WTC11 (cell line): ENCODE measurements around the gene ITPR2. TPM values are rescaled to one million over a fixed set of nuclear protein-coding genes. Genes with fewer than 3 reads are reported as not detected.

Experiments used
- ATAC-seq: fragments of 200-7000 bp; cut with Tn5 transposase; 2 replicates; pipeline ENCODE4 v1.10.0; 2021; ENCODE audit warnings: mild to moderate bottlenecking, moderate library complexity
- CTCF ChIA-PET: fragments of 300-600 bp; sonication (Branson Sonifier 250); formaldehyde crosslinking; loops from one replicate; lab custom pipeline; 2021; ENCODE audit warnings: antibody characterized with exemption; lab: Charles Lee
- POLR2A ChIA-PET: fragments of 350-600 bp; sonication (Branson Sonifier 250); formaldehyde crosslinking; loops from one replicate; lab custom pipeline; 2021; ENCODE audit warnings: antibody characterized with exemption; lab: Charles Lee
- DNase-seq: peaks from one replicate; pipeline ENCODE4 v3.0.0; 2021; ENCODE audit warnings: low spot score
- H3K27ac Mint-ChIP-seq: 2 replicates; pipeline ENCODE4 v1.8.0; 2021; ENCODE audit warnings: mixed read lengths
- H3K27me3 Mint-ChIP-seq: 2 replicates; pipeline ENCODE4 v1.8.0; 2021; ENCODE audit warnings: low read depth, mild to moderate bottlenecking, moderate library complexity, mixed read lengths
- H3K36me3 Mint-ChIP-seq: 2 replicates; pipeline ENCODE4 v1.8.0; 2021; ENCODE audit warnings: mixed read lengths
- H3K4me1 Mint-ChIP-seq: 2 replicates; pipeline ENCODE4 v1.8.0; 2022; ENCODE audit warnings: mixed read lengths
- H3K4me3 Mint-ChIP-seq: 2 replicates; pipeline ENCODE4 v1.8.0; 2021; ENCODE audit warnings: mild to moderate bottlenecking, moderate library complexity, mixed read lengths
- H3K9me3 Mint-ChIP-seq: 2 replicates; pipeline ENCODE4 v1.8.0; 2021; ENCODE audit warnings: mixed read lengths
- EMX1 ChIP-seq: fragments of 250-450 bp; sonication (Bioruptor Pico); IDR thresholded peaks from 2 replicates; pipeline ENCODE4 v1.8.0; 2021; ENCODE audit warnings: mild to moderate bottlenecking
- JAZF1 ChIP-seq: fragments of 250-450 bp; sonication (Bioruptor Pico); IDR thresholded peaks from 2 replicates; pipeline ENCODE4 v1.9.0; 2021; ENCODE audit warnings: moderate library complexity, mild to moderate bottlenecking, inconsistent platforms
- MXD4 ChIP-seq: fragments of 250-450 bp; sonication (Bioruptor Pico); IDR thresholded peaks from 2 replicates; pipeline ENCODE4 v1.8.0; 2021; ENCODE audit warnings: mild to moderate bottlenecking, moderate library complexity, borderline replicate concordance
- NR2C2 ChIP-seq: sonication (generic); formaldehyde crosslinking; IDR thresholded peaks from 2 replicates; pipeline ENCODE4 v1.8.0; 2022; ENCODE audit warnings: mild to moderate bottlenecking, missing genetic modification reagents
- RELA ChIP-seq: sonication (generic); formaldehyde crosslinking; IDR thresholded peaks from 2 replicates; pipeline ENCODE4 v1.8.1; 2022; ENCODE audit warnings: missing genetic modification reagents, mild to moderate bottlenecking, borderline replicate concordance
- TCF7 ChIP-seq: sonication (generic); formaldehyde crosslinking; IDR thresholded peaks from 2 replicates; pipeline ENCODE4 v1.8.0; 2022; ENCODE audit warnings: mild to moderate bottlenecking, low read depth, missing genetic modification reagents, moderate library complexity
- ZNF121 ChIP-seq: sonication (generic); formaldehyde crosslinking; IDR thresholded peaks from 2 replicates; pipeline ENCODE4 v1.8.0; 2023; ENCODE audit warnings: missing genetic modification reagents
- ZNF263 ChIP-seq: sonication (generic); formaldehyde crosslinking; IDR thresholded peaks from 2 replicates; pipeline ENCODE4 v1.8.1; 2022; ENCODE audit warnings: low read depth, mild to moderate bottlenecking, moderate library complexity, missing genetic modification reagents
- ZNF416 ChIP-seq: fragments of 250-450 bp; sonication (Bioruptor Pico); IDR thresholded peaks from 2 replicates; pipeline ENCODE4 v1.9.0; 2021; ENCODE audit warnings: mild to moderate bottlenecking, inconsistent platforms
- total RNA-seq: library from RNA; stranded (reverse); gene quantifications from 3 replicates; pipeline ENCODE4 v1.2.3, GENCODE V29; 2021
- TF ChIP-seq, protein P1 (sequence below): sonication (generic); formaldehyde crosslinking; IDR thresholded peaks from 2 replicates; pipeline ENCODE4 v1.8.1; 2023; ENCODE audit warnings: mild to moderate bottlenecking, missing genetic modification reagents
- TF ChIP-seq, protein P2 (sequence below): sonication (generic); formaldehyde crosslinking; IDR thresholded peaks from 2 replicates; pipeline ENCODE4 v1.8.0; 2022; ENCODE audit warnings: mild to moderate bottlenecking, missing genetic modification reagents
- TF ChIP-seq, protein P3 (sequence below): fragments of 200-600 bp; IDR thresholded peaks from 2 replicates; pipeline ENCODE4 v1.8.0; 2022; ENCODE audit warnings: antibody characterized with exemption
- TF ChIP-seq, protein P4 (sequence below): fragments of 250-450 bp; sonication (Bioruptor Pico); IDR thresholded peaks from 2 replicates; pipeline ENCODE4 v1.9.0; 2021; ENCODE audit warnings: moderate library complexity, mild to moderate bottlenecking, inconsistent platforms, borderline replicate concordance

Gene ITPR2
- total RNA-seq, 1 experiment from 2014 or later = 50.7 TPM

DNA sequence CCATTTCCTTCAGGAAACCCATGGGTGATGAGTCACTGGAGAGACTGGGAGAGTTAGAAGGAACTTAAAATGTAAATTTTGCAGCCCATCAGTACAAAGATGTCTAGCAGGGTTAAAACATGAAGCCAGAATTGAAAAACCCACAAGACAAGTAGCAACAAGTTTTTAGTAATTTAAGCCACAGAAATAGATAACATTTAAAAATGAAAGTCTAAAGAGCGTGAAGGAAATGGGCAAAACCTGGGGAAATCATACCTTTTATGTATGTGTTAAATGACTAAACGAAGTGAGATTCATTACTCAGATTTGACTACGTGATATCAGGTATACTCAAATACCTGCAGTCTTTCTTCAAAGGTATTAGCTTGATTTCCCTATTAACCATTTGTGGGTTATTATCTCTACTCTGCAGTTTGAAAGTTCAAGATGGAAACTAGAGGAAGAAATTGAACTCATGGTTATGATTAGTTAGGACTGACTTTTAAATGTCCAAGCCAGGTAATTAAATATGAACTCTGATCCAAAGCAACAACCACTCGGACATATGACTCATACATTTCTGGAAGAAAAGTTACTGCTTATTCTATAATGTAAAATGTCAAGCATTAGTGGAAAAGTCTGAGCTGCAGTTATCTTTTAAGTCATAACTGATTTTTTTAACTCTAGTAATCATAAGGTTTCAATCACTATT, 84.1 kb downstream of the ITPR2 start (continued):
- TF ChIP-seq, protein P1, sequence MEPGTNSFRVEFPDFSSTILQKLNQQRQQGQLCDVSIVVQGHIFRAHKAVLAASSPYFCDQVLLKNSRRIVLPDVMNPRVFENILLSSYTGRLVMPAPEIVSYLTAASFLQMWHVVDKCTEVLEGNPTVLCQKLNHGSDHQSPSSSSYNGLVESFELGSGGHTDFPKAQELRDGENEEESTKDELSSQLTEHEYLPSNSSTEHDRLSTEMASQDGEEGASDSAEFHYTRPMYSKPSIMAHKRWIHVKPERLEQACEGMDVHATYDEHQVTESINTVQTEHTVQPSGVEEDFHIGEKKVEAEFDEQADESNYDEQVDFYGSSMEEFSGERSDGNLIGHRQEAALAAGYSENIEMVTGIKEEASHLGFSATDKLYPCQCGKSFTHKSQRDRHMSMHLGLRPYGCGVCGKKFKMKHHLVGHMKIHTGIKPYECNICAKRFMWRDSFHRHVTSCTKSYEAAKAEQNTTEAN (CRISPR knock-in tag) = no peak
- TF ChIP-seq JAZF1 (CRISPR knock-in tag) (no peak), ZNF416 (CRISPR knock-in tag) (no peak), MXD4 (CRISPR knock-in tag) (no peak), ZNF263 (CRISPR knock-in tag) (no peak)

DNA sequence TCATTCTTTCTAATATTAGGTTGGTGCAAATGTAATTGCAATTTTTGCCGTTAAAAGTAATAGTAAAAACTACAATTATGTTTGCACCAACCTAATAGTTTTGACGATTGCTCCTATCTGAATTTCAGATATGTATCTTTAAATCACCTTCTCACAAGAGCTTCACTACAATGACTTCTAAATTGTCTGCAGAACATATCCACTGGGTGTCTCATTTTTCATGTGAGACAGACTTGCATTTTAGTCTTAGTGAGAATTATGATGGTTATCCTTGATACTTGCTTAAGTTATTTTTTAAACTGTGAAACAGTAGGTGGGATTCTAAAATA, 84.6 kb downstream of the ITPR2 start:
- Mint-ChIP-seq H3K4me3 (no peak overlapping the region), H3K4me1 (peaks cover 38% of the 10 kb centered on the region), H3K27me3 (no peaks in the 10 kb centered on the region), H3K36me3 (peaks cover 6% of the 10 kb centered on the region), H3K9me3 (peaks cover 12% of the 10 kb centered on the region), H3K27ac (peak overlapping the region; percentile 24; the same call in 1 of the 2 replicates)
- ATAC-seq (no peak), DNase-seq (no peak)
- TF ChIP-seq, protein P1 (CRISPR knock-in tag) = no peak
- ChIA-PET CTCF (interaction anchor here (0.6 kb wide), 1 partner anchor 1565 kb away, joined by 3 read pairs; no protein-coding TSS in a partner anchor), POLR2A (no interaction called here)

DNA sequence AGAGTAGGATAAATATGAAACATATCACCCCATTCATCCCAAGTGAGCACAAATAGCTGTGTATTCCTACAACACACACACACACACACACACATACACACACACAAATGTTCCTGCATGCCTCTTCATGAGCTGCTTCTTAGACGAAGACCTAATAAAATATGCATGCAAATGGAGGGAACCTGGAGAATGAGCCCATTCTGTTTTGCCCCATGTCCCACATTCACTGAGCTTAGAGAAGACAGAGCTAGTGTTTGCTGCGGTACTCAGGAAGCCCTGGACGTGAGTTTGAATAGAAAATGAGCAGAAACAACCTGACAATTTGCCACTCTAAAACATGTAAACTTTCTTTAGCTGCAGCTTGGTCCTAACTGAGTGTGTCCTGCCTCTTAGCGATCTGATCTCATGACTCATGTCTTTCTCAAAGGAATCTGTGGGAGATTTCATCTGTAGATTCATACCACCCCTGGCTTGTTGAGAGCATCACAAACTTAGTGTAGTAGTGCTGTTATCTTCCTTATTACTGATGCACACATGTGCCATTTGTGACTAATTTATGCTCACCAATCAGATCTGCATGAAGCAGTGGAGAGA, 86.8 kb downstream of the ITPR2 start:
- Mint-ChIP-seq H3K27me3 (no peaks in the 10 kb centered on the region), H3K27ac (peak overlapping the region; percentile 12; the same call in 1 of the 2 replicates), H3K4me1 (peaks cover 48% of the 10 kb centered on the region), H3K9me3 (peaks cover 3% of the 10 kb centered on the region; the same call in 1 of the 2 replicates), H3K4me3 (no peak overlapping the region), H3K36me3 (no peaks in the 10 kb centered on the region; the same call in 1 of the 2 replicates)
- TF ChIP-seq EMX1 (no peak), TCF7 (CRISPR knock-in tag) (no peak), RELA (CRISPR knock-in tag) (no peak), NR2C2 (CRISPR knock-in tag) (no peak), ZNF121 (CRISPR knock-in tag) (no peak), JAZF1 (CRISPR knock-in tag) (no peak)
- TF ChIP-seq, protein P2, sequence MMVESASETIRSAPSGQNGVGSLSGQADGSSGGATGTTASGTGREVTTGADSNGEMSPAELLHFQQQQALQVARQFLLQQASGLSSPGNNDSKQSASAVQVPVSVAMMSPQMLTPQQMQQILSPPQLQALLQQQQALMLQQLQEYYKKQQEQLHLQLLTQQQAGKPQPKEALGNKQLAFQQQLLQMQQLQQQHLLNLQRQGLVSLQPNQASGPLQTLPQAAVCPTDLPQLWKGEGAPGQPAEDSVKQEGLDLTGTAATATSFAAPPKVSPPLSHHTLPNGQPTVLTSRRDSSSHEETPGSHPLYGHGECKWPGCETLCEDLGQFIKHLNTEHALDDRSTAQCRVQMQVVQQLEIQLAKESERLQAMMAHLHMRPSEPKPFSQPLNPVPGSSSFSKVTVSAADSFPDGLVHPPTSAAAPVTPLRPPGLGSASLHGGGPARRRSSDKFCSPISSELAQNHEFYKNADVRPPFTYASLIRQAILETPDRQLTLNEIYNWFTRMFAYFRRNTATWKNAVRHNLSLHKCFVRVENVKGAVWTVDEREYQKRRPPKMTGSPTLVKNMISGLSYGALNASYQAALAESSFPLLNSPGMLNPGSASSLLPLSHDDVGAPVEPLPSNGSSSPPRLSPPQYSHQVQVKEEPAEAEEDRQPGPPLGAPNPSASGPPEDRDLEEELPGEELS (CRISPR knock-in tag) = no peak
- TF ChIP-seq, protein P3, sequence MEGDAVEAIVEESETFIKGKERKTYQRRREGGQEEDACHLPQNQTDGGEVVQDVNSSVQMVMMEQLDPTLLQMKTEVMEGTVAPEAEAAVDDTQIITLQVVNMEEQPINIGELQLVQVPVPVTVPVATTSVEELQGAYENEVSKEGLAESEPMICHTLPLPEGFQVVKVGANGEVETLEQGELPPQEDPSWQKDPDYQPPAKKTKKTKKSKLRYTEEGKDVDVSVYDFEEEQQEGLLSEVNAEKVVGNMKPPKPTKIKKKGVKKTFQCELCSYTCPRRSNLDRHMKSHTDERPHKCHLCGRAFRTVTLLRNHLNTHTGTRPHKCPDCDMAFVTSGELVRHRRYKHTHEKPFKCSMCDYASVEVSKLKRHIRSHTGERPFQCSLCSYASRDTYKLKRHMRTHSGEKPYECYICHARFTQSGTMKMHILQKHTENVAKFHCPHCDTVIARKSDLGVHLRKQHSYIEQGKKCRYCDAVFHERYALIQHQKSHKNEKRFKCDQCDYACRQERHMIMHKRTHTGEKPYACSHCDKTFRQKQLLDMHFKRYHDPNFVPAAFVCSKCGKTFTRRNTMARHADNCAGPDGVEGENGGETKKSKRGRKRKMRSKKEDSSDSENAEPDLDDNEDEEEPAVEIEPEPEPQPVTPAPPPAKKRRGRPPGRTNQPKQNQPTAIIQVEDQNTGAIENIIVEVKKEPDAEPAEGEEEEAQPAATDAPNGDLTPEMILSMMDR = no peak
- TF ChIP-seq, protein P4, sequence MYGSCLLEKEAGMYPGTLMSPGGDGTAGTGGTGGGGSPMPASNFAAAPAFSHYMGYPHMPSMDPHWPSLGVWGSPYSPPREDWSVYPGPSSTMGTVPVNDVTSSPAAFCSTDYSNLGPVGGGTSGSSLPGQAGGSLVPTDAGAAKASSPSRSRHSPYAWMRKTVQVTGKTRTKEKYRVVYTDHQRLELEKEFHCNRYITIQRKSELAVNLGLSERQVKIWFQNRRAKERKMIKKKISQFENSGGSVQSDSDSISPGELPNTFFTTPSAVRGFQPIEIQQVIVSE (CRISPR knock-in tag) = no peak
- DNase-seq (no peak), ATAC-seq (no peak)
- ChIA-PET POLR2A (no interaction called here), CTCF (interaction anchor here (1.4 to 1.6 kb wide), 2 partner anchors 21 to 132 kb away, joined by 4 to 5 read pairs; no protein-coding TSS in a partner anchor)
